ENCODE results near the gene ZNF518A. TPM values are rescaled to one million over a fixed set of nuclear protein-coding genes. Genes with fewer than 3 reads are reported as not detected.
A peak's percentile ranks its signal among the peaks of the same experiment; 100 is the strongest.

ZNF518A gene
- polyA plus RNA-seq, 2 donors, result 3.4 to 5.5 TPM

DNA sequence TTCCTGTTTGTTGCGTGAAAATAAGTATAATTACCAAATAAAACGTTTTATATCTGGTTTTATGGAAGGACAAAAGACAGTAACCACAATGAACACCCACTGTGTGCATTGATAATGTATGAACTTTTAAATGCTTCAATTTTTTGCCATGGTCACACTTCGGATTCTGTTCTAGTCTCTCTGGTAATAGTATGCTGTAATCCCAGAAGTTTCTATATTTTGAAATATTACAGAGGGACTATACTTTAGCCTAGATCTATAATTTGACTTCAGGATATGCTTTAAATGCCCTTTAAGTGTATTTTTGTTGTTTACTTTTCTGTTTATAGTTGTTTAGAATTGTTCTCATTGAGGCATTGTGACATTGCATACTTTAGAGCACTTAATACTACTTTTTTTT is 1.5 kb downstream of the ZNF518A start:
- Histone ChIP-seq H3K27ac (ENCODE audit: low read depth in 2 of 2, low read length in 1 of 2) (no peak overlapping the region), H3K4me1 (ENCODE audit: control insufficient read depth in 2 of 2, insufficient read depth in 2 of 2, low read length in 1 of 2) (peaks cover 0 to 2% of the 10 kb centered on the region in 2 donors), H3K36me3 (ENCODE audit: control insufficient read depth in 2 of 2, insufficient read depth in 2 of 2, low read length in 1 of 2) (peaks cover 0 to 2% of the 10 kb centered on the region in 2 donors), H3K27me3 (ENCODE audit: control insufficient read depth in 1 of 2, insufficient read depth in 2 of 2, low read length in 2 of 2) (peaks cover 0 to 2% of the 10 kb centered on the region in 2 donors), H3K4me3 (ENCODE audit: low read depth in 1 of 2, low read length in 2 of 2) (peak overlapping the region in 1 of 2 donors; percentile 87), H3K9me3 (ENCODE audit: control insufficient read depth in 2 of 2, insufficient read depth in 1 of 2, low read depth in 1 of 2, low read length in 1 of 2) (no peaks in the 10 kb centered on the region)
- WGBS, 2 donors, result 68 to 78% methylated on average over 3 of the region's 3 CpGs

DNA sequence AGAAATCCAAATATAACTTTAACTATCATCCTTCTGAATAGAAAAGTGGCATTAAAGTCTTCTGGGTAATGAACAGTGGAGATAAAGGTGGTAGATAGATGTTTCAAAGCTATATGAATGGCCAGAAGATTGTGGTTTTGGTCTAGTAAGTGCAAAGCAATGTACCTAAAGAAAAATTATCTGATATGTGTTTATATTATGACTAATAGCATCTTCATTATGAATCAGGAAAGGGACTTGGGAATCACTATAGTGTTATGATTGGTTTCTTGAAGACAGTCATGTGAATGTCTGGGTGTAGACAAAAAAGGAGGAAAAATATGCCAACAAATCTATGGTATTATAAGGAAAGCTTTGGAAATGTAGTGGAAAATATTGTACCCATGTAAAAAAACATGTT is 3.0 kb downstream of the ZNF518A start:
- H3K4me1 ChIP-seq (ENCODE audit: control insufficient read depth in 2 of 2, insufficient read depth in 2 of 2, low read length in 1 of 2), result peaks cover 0 to 2% of the 10 kb centered on the region in 2 donors
- H3K9me3 ChIP-seq (ENCODE audit: control insufficient read depth in 2 of 2, insufficient read depth in 1 of 2, low read depth in 1 of 2, low read length in 1 of 2), result no peaks in the 10 kb centered on the region
- H3K36me3 ChIP-seq (ENCODE audit: control insufficient read depth in 2 of 2, insufficient read depth in 2 of 2, low read length in 1 of 2), result peaks cover 0 to 2% of the 10 kb centered on the region in 2 donors
- H3K4me3 ChIP-seq (ENCODE audit: low read depth in 1 of 2, low read length in 2 of 2), result no peak overlapping the region
- H3K27ac ChIP-seq (ENCODE audit: low read depth in 2 of 2, low read length in 1 of 2), result no peak overlapping the region
- no peaks in the 10 kb centered on the region for H3K27me3 ChIP-seq (ENCODE audit: control insufficient read depth in 1 of 2, insufficient read depth in 2 of 2, low read length in 2 of 2)

GRCh38 chr10:96136810-96137209 is 6.7 kb downstream of the ZNF518A start:
- Histone ChIP-seq H3K27ac (ENCODE audit: low read depth in 2 of 2, low read length in 1 of 2) (no peak overlapping the region), H3K27me3 (ENCODE audit: control insufficient read depth in 1 of 2, insufficient read depth in 2 of 2, low read length in 2 of 2) (no peaks in the 10 kb centered on the region), H3K4me3 (ENCODE audit: low read depth in 1 of 2, low read length in 2 of 2) (no peak overlapping the region), H3K4me1 (ENCODE audit: control insufficient read depth in 2 of 2, insufficient read depth in 2 of 2, low read length in 1 of 2) (no peaks in the 10 kb centered on the region), H3K9me3 (ENCODE audit: control insufficient read depth in 2 of 2, insufficient read depth in 1 of 2, low read depth in 1 of 2, low read length in 1 of 2) (no peaks in the 10 kb centered on the region), H3K36me3 (ENCODE audit: control insufficient read depth in 2 of 2, insufficient read depth in 2 of 2, low read length in 1 of 2) (peaks cover 0 to 2% of the 10 kb centered on the region in 2 donors)
- 91 to 95% methylated on average over 5 of the region's 5 CpGs for WGBS, 2 donors

DNA sequence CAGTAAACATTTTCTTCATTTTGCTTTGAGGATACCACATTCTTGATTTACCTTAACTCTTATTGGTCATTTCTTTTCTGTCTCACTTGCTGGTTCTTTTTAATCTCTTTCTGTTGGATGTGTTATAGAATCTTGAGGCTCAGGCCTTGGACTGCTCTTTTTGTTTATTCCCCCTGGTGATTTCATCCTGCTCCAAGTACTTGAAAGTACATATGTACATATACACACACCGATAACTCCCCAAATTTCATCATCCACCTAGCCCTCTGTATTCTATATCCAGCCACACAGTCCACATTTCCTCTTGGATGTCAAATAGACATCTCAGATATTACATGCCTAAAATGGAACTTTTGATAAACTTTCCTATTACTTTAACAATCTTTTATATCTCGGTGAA is 7.5 kb downstream of the ZNF518A start:
- H3K27ac ChIP-seq (ENCODE audit: low read depth in 2 of 2, low read length in 1 of 2), result no peak overlapping the region
- no peaks in the 10 kb centered on the region for H3K9me3 ChIP-seq (ENCODE audit: control insufficient read depth in 2 of 2, insufficient read depth in 1 of 2, low read depth in 1 of 2, low read length in 1 of 2)
- no peaks in the 10 kb centered on the region for H3K4me1 ChIP-seq (ENCODE audit: control insufficient read depth in 2 of 2, insufficient read depth in 2 of 2, low read length in 1 of 2)
- H3K36me3 ChIP-seq (ENCODE audit: control insufficient read depth in 2 of 2, insufficient read depth in 2 of 2, low read length in 1 of 2), result peaks cover 0 to 2% of the 10 kb centered on the region in 2 donors
- 96 to 99% methylated on average over 2 of the region's 2 CpGs for WGBS, 2 donors
- no peaks in the 10 kb centered on the region for H3K27me3 ChIP-seq (ENCODE audit: control insufficient read depth in 1 of 2, insufficient read depth in 2 of 2, low read length in 2 of 2)
- H3K4me3 ChIP-seq (ENCODE audit: low read depth in 1 of 2, low read length in 2 of 2), result no peak overlapping the region

- no peak overlapping the region for H3K4me3 ChIP-seq (ENCODE audit: low read depth in 1 of 2, low read length in 2 of 2)
- no peaks in the 10 kb centered on the region for H3K4me1 ChIP-seq (ENCODE audit: control insufficient read depth in 2 of 2, insufficient read depth in 2 of 2, low read length in 1 of 2)
- no peaks in the 10 kb centered on the region for H3K27me3 ChIP-seq (ENCODE audit: control insufficient read depth in 1 of 2, insufficient read depth in 2 of 2, low read length in 2 of 2)
- WGBS, 2 donors, result 67% methylated on average over 1 of the region's 1 CpG
- H3K27ac ChIP-seq (ENCODE audit: low read depth in 2 of 2, low read length in 1 of 2), result no peak overlapping the region
- no peaks in the 10 kb centered on the region for H3K9me3 ChIP-seq (ENCODE audit: control insufficient read depth in 2 of 2, insufficient read depth in 1 of 2, low read depth in 1 of 2, low read length in 1 of 2)
- peaks cover 0 to 2% of the 10 kb centered on the region in 2 donors for H3K36me3 ChIP-seq (ENCODE audit: control insufficient read depth in 2 of 2, insufficient read depth in 2 of 2, low read length in 1 of 2)
Observed at GRCh38 chr10:96138102-96138501, 8.0 kb downstream of the ZNF518A start.

GRCh38 chr10:96152437-96152836 is 22.3 kb downstream of the ZNF518A start:
- Histone ChIP-seq H3K9me3 (ENCODE audit: control insufficient read depth in 2 of 2, insufficient read depth in 1 of 2, low read depth in 1 of 2, low read length in 1 of 2) (no peaks in the 10 kb centered on the region), H3K4me3 (ENCODE audit: low read depth in 1 of 2, low read length in 2 of 2) (no peak overlapping the region), H3K36me3 (ENCODE audit: control insufficient read depth in 2 of 2, insufficient read depth in 2 of 2, low read length in 1 of 2) (peaks cover 2 to 12% of the 10 kb centered on the region in 2 donors), H3K4me1 (ENCODE audit: control insufficient read depth in 2 of 2, insufficient read depth in 2 of 2, low read length in 1 of 2) (no peaks in the 10 kb centered on the region), H3K27me3 (ENCODE audit: control insufficient read depth in 1 of 2, insufficient read depth in 2 of 2, low read length in 2 of 2) (no peaks in the 10 kb centered on the region), H3K27ac (ENCODE audit: low read depth in 2 of 2, low read length in 1 of 2) (no peak overlapping the region)
- 90 to 93% methylated on average over 4 of the region's 4 CpGs for WGBS, 2 donors

- no peak overlapping the region for H3K4me3 ChIP-seq (ENCODE audit: low read depth in 1 of 2, low read length in 2 of 2)
Observed at GRCh38 chr10:96153070-96153469, 23.0 kb downstream of the ZNF518A start.

GRCh38 chr10:96165726-96166125 is 35.6 kb downstream of the ZNF518A start:
- no peak overlapping the region for H3K4me3 ChIP-seq (ENCODE audit: low read depth in 1 of 2, low read length in 2 of 2)
- no peaks in the 10 kb centered on the region for H3K4me1 ChIP-seq (ENCODE audit: control insufficient read depth in 2 of 2, insufficient read depth in 2 of 2, low read length in 1 of 2)
- no peak overlapping the region for H3K27ac ChIP-seq (ENCODE audit: low read depth in 2 of 2, low read length in 1 of 2)
- H3K36me3 ChIP-seq (ENCODE audit: control insufficient read depth in 2 of 2, insufficient read depth in 2 of 2, low read length in 1 of 2), result no peaks in the 10 kb centered on the region
- 89 to 97% methylated on average over 6 of the region's 6 CpGs for WGBS, 2 donors
- peaks cover 2% of the 10 kb centered on the region in 2 donors for H3K9me3 ChIP-seq (ENCODE audit: control insufficient read depth in 2 of 2, insufficient read depth in 1 of 2, low read depth in 1 of 2, low read length in 1 of 2)
- no peaks in the 10 kb centered on the region for H3K27me3 ChIP-seq (ENCODE audit: control insufficient read depth in 1 of 2, insufficient read depth in 2 of 2, low read length in 2 of 2)

More at GRCh38 chr10:96153070-96153469, 23.0 kb downstream of the ZNF518A start:
- Histone ChIP-seq H3K27me3 (ENCODE audit: control insufficient read depth in 1 of 2, insufficient read depth in 2 of 2, low read length in 2 of 2) (no peaks in the 10 kb centered on the region), H3K27ac (ENCODE audit: low read depth in 2 of 2, low read length in 1 of 2) (no peak overlapping the region), H3K4me1 (ENCODE audit: control insufficient read depth in 2 of 2, insufficient read depth in 2 of 2, low read length in 1 of 2) (no peaks in the 10 kb centered on the region), H3K9me3 (ENCODE audit: control insufficient read depth in 2 of 2, insufficient read depth in 1 of 2, low read depth in 1 of 2, low read length in 1 of 2) (no peaks in the 10 kb centered on the region), H3K36me3 (ENCODE audit: control insufficient read depth in 2 of 2, insufficient read depth in 2 of 2, low read length in 1 of 2) (peaks cover 2 to 12% of the 10 kb centered on the region in 2 donors)
- WGBS, 2 donors, result 88 to 100% methylated on average over 1 of the region's 1 CpG

- no peak overlapping the region for H3K27ac ChIP-seq (ENCODE audit: low read depth in 2 of 2, low read length in 1 of 2)
- no peaks in the 10 kb centered on the region for H3K27me3 ChIP-seq (ENCODE audit: control insufficient read depth in 1 of 2, insufficient read depth in 2 of 2, low read length in 2 of 2)
- no peak overlapping the region for H3K4me3 ChIP-seq (ENCODE audit: low read depth in 1 of 2, low read length in 2 of 2)
- H3K4me1 ChIP-seq (ENCODE audit: control insufficient read depth in 2 of 2, insufficient read depth in 2 of 2, low read length in 1 of 2), result no peaks in the 10 kb centered on the region
- H3K36me3 ChIP-seq (ENCODE audit: control insufficient read depth in 2 of 2, insufficient read depth in 2 of 2, low read length in 1 of 2), result no peaks in the 10 kb centered on the region
- WGBS, 2 donors, result 81 to 83% methylated on average over 1 of the region's 1 CpG
- H3K9me3 ChIP-seq (ENCODE audit: control insufficient read depth in 2 of 2, insufficient read depth in 1 of 2, low read depth in 1 of 2, low read length in 1 of 2), result peaks cover 2% of the 10 kb centered on the region in 2 donors
Observed at GRCh38 chr10:96168546-96168945, 38.4 kb downstream of the ZNF518A start.

DNA sequence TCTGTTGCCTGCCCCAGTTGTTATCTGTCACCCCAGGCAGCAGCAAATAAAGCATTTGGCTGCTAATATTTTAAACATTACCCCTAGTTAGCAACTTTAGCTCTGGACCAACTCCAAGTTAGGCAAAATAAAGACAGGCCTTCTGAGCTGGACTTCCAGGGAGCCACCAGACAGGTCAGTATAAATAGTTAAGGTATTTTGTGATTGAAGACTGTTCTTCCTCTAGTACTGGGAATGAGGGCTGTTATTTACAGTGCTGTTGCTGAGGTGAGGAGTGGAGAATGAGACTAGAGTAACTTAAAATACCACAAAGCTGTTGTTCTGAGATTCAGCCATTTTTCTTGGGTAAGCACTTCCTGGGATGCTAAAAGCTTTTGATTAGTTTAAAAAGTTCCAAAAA is 40.1 kb downstream of the ZNF518A start:
- Histone ChIP-seq H3K36me3 (ENCODE audit: control insufficient read depth in 2 of 2, insufficient read depth in 2 of 2, low read length in 1 of 2) (no peaks in the 10 kb centered on the region), H3K4me1 (ENCODE audit: control insufficient read depth in 2 of 2, insufficient read depth in 2 of 2, low read length in 1 of 2) (no peaks in the 10 kb centered on the region), H3K9me3 (ENCODE audit: control insufficient read depth in 2 of 2, insufficient read depth in 1 of 2, low read depth in 1 of 2, low read length in 1 of 2) (peaks cover 2% of the 10 kb centered on the region in 2 donors), H3K4me3 (ENCODE audit: low read depth in 1 of 2, low read length in 2 of 2) (no peak overlapping the region), H3K27ac (ENCODE audit: low read depth in 2 of 2, low read length in 1 of 2) (no peak overlapping the region), H3K27me3 (ENCODE audit: control insufficient read depth in 1 of 2, insufficient read depth in 2 of 2, low read length in 2 of 2) (no peaks in the 10 kb centered on the region)

Measured in esophagus (tissue), 2 donors.